Pancreas (tissue), 10 donors: Measurements from ENCODE around the gene BTG2. TPM values are rescaled to one million over a fixed set of nuclear protein-coding genes. Genes with fewer than 3 reads are reported as not detected.

ENCODE experiments used
- ATAC-seq, 4 donors: fragments of 200-7000 bp; cut with Tn5 transposase; one replicate each; pipeline versions ENCODE4 v1.8.0 to v1.9.1; 2020; ENCODE audit warnings: mild to moderate bottlenecking in 4 of 4, moderate library complexity in 4 of 4
- DNase-seq, 6 donors: peaks; one replicate each; pipeline ENCODE4 v3.0.0-alpha.2; 2020
- FAIRE-seq: peaks from 2 replicates; lab custom pipeline; 2012; peaks lifted over from hg19 to GRCh38; lab: Jason Lieb, UNC
- H3K27ac ChIP-seq, 4 donors: fragments of 200-600 bp; sonication (generic); 1 replicate in 3 of 4; 2 replicates in 1 of 4; pipeline versions ENCODE4 v1.5.0 to v1.8.0; 2020
- H3K27me3 ChIP-seq, 4 donors: fragments of 200-600 bp; one replicate each; pipeline ENCODE4 v1.8.0; 2021
- H3K36me3 ChIP-seq, 3 donors: fragments of 200-600 bp; sonication (generic) in 1 of 3; one replicate each; pipeline versions ENCODE4 v1.5.0 to v1.8.0; 2020 to 2021
- H3K4me1 ChIP-seq, 3 donors: fragments of 200-600 bp; one replicate each; pipeline ENCODE4 v1.8.0; 2021
- H3K4me3 ChIP-seq, 4 donors: fragments of 200-600 bp; sonication (generic) in 2 of 4; one replicate each; pipeline versions ENCODE4 v1.5.0 to v1.8.0; 2020 to 2021
- H3K9me3 ChIP-seq, 4 donors: fragments of 200-600 bp; one replicate each; pipeline ENCODE4 v1.8.0; 2021
- CTCF ChIP-seq, 4 donors: fragments of 200-600 bp; sonication (generic) in 3 of 4; IDR thresholded peaks; one replicate each; pipeline versions ENCODE4 v1.5.0 to v1.8.0; 2021; ENCODE audit warnings: antibody characterized with exemption in 4 of 4
- WGBS, 2 donors: extraction: QIAGEN DNeasy Blood & Tissue Kit; methylation state at CpG; one replicate each; pipeline ENCODE4 v1.1.7; 2013; 5-methylcytosine and 5-hydroxymethylcytosine counted together
- intact Hi-C, 3 donors: fragments of 100-400 bp; cut with DNase I; formaldehyde crosslinking; loops; one replicate each; pipeline versions ENCODE4 v1.11.1 to v1.14.2; 2022
- polyA plus RNA-seq, 2 donors: library from polyadenylated mRNA; stranded (reverse); fragments of 200-250 nt; gene quantifications; one replicate each; pipeline ENCODE4 v1.2.3, GENCODE V29; 2013
- total RNA-seq, 6 donors: library from RNA; stranded (reverse); fragmentation: NEBNext Ultra II Directional in 4 of 6; extraction: Animal tissue kit (Norgen Biotek cat#: 25700) in 4 of 6; gene quantifications; one replicate each; pipeline versions ENCODE4 v1.2.1 to v1.2.4, GENCODE V29; 2021 to 2023
- donor health status: healthy with polysubstance abuse.
- donor health status: DM: no; HTN: no; CAD: no; lungs with moderate emphysema.
- donor health status: DM: no; HTN: no; CAD: no.
- donor health status: control.
- donor health status: control.
- donor health status: Bipolar disorder and iron deficiency.
- donor health status: DM: yes; HTN: yes; CAD: no.
- donor health status: DM: no; HTN: no; CAD: no.
- donor health status: DM: no; HTN: no; CAD: no.
- donor health status: DM: yes; HTN: yes; CAD: no.

The BTG2 gene
- total and polyA plus RNA-seq, 8 donors: 83.1 to 452 (median 192) TPM

- peak in 2 of 6 donors; percentile 4 to 11 for DNase-seq
- TF ChIP-seq CTCF (IDR thresholded peaks at IDR 0.05): no peak
- peaks cover 39 to 71% (median 50%) of the 10 kb centered on the region in 3 donors for H3K4me1 ChIP-seq
- no peak overlapping the region for H3K4me3 ChIP-seq
- intact Hi-C loops: no loop called here
- no peak for ATAC-seq
- FAIRE-seq: no peak
- H3K36me3 ChIP-seq: no peaks in the 10 kb centered on the region
- H3K27me3 ChIP-seq: no peaks in the 10 kb centered on the region
- 89 to 91% methylated on average over 6 of the region's 6 CpGs for WGBS, 2 donors
- no peaks in the 10 kb centered on the region for H3K9me3 ChIP-seq
- peak overlapping the region in 3 of 4 donors; percentile 62 to 82 (median 80) for H3K27ac ChIP-seq
Measured at GRCh38 chr1:203283597-203283996, 21.7 kb upstream of the BTG2 start.

- 44 to 45% methylated on average over 11 of the region's 11 CpGs for WGBS, 2 donors
- H3K4me3 ChIP-seq: no peak overlapping the region
- DNase-seq (peak in 3 of 6 donors; percentile 16 to 57 (median 26)), FAIRE-seq (no peak), ATAC-seq (no peak)
- H3K27me3 ChIP-seq: no peaks in the 10 kb centered on the region
- H3K4me1 ChIP-seq: peaks cover 44 to 76% (median 59%) of the 10 kb centered on the region in 3 donors
- no peak for TF ChIP-seq CTCF (IDR thresholded peaks at IDR 0.05)
- H3K9me3 ChIP-seq: no peaks in the 10 kb centered on the region
- intact Hi-C loops: no loop called here
- H3K36me3 ChIP-seq: no peaks in the 10 kb centered on the region
- H3K27ac ChIP-seq: peak overlapping the region in 1 of 4 donors; percentile 35
Measured at GRCh38 chr1:203284411-203285123, 20.8 kb upstream of the BTG2 start.

- FAIRE-seq (no peak), DNase-seq (peak in 3 of 6 donors; percentile 50 to 73 (median 53)), ATAC-seq (peak in 2 of 4 donors; percentile 1 to 2)
- TF ChIP-seq CTCF (IDR thresholded peaks at IDR 0.05): no peak
- H3K9me3 ChIP-seq: no peaks in the 10 kb centered on the region
- H3K27ac ChIP-seq: peak overlapping the region; percentile 96 to 99 (median 98)
- no peaks in the 10 kb centered on the region for H3K36me3 ChIP-seq
- intact Hi-C loops: no loop called here
- no peak overlapping the region for H3K4me3 ChIP-seq
- H3K4me1 ChIP-seq: peaks cover 59 to 87% (median 74%) of the 10 kb centered on the region in 3 donors
- no peaks in the 10 kb centered on the region for H3K27me3 ChIP-seq
- 35 to 38% methylated on average over 9 of the region's 9 CpGs for WGBS, 2 donors
Measured at GRCh38 chr1:203286161-203286984, 18.9 kb upstream of the BTG2 start.

GRCh38 chr1:203287109-203287893 lies 18.0 kb upstream of the BTG2 start:
- H3K27ac ChIP-seq: peak overlapping the region; percentile 96 to 99 (median 98)
- no peaks in the 10 kb centered on the region for H3K27me3 ChIP-seq
- no peak overlapping the region for H3K4me3 ChIP-seq
- H3K9me3 ChIP-seq: no peaks in the 10 kb centered on the region
- peak in 5 of 6 donors; percentile 53 to 81 (median 70) for DNase-seq
- peak; percentile 9 to 31 (median 15) for ATAC-seq
- intact Hi-C loops: no loop called here
- no peak for TF ChIP-seq CTCF (IDR thresholded peaks at IDR 0.05)
- no peaks in the 10 kb centered on the region for H3K36me3 ChIP-seq
- 45 to 49% methylated on average over 9 of the region's 9 CpGs for WGBS, 2 donors
- H3K4me1 ChIP-seq: peaks cover 65 to 88% (median 79%) of the 10 kb centered on the region in 3 donors
- no peak for FAIRE-seq
